Mesothelial cell of epicardium (in vitro differentiated cells): Measurements from ENCODE around the gene ABCB6. TPM values are rescaled to one million over a fixed set of nuclear protein-coding genes. Genes with fewer than 3 reads are reported as not detected.

Experiments used
- DNase-seq, 2 experiments: peaks; one replicate each; pipeline ENCODE4 v3.0.0; 2021; ENCODE audit warnings: low spot score in 2 of 2; ENCODE audit not compliant: unreplicated experiment in 2 of 2
- H3K27ac Mint-ChIP-seq: 2 replicates; pipeline ENCODE4 v1.8.0; 2021; ENCODE audit warnings: mixed read lengths
- H3K27me3 Mint-ChIP-seq: 2 replicates; pipeline ENCODE4 v1.8.0; 2021; ENCODE audit warnings: low read depth, mixed read lengths
- H3K36me3 Mint-ChIP-seq: 2 replicates; pipeline ENCODE4 v1.8.0; 2021; ENCODE audit warnings: mixed read lengths
- H3K4me1 Mint-ChIP-seq: 2 replicates; pipeline ENCODE4 v1.8.0; 2021; ENCODE audit warnings: mixed read lengths
- H3K4me3 Mint-ChIP-seq: 2 replicates; pipeline ENCODE4 v1.8.0; 2021; ENCODE audit warnings: mild to moderate bottlenecking, moderate library complexity, mixed read lengths
- H3K9me3 Mint-ChIP-seq: 2 replicates; pipeline ENCODE4 v1.8.0; 2021; ENCODE audit warnings: mixed read lengths
- CTCF ChIP-seq: fragments of 200-600 bp; sonication (generic); IDR thresholded peaks from one replicate; pipeline ENCODE4 v1.5.0; 2021; ENCODE audit warnings: antibody characterized with exemption; ENCODE audit not compliant: unreplicated experiment
- total RNA-seq: library from RNA; stranded (reverse); gene quantifications from 3 replicates; pipeline ENCODE4 v1.2.1, GENCODE V29; 2021

The ABCB6 gene
- total RNA-seq, 1 donor from 2014 or later = 28.1 TPM

- Mint-ChIP-seq H3K4me1 (peaks cover 18% of the 10 kb centered on the region), H3K4me3 (peak overlapping the region; percentile 84), H3K36me3 (peaks cover 6% of the 10 kb centered on the region)
These were observed 10.6 kb downstream of the ABCB6 start for GRCh38 chr2:219207884-219208740.

GRCh38 chr2:219207134-219207883 is 11.4 kb downstream of the ABCB6 start:
- no peak for DNase-seq
- no peaks in the 10 kb centered on the region for H3K9me3 Mint-ChIP-seq
- H3K36me3 Mint-ChIP-seq = peaks cover 6% of the 10 kb centered on the region
- peaks cover 18% of the 10 kb centered on the region for H3K4me1 Mint-ChIP-seq
- H3K4me3 Mint-ChIP-seq = peak overlapping the region; percentile 84
- H3K27me3 Mint-ChIP-seq = no peaks in the 10 kb centered on the region
- peak overlapping the region; percentile 81 for H3K27ac Mint-ChIP-seq
- no peak for TF ChIP-seq CTCF

More at GRCh38 chr2:219207884-219208740, 10.6 kb downstream of the ABCB6 start:
- no peak for TF ChIP-seq CTCF
- Mint-ChIP-seq H3K27me3 (no peaks in the 10 kb centered on the region), H3K9me3 (no peaks in the 10 kb centered on the region), H3K27ac (peak overlapping the region; percentile 81)
- DNase-seq = no peak

- Mint-ChIP-seq H3K27me3 (no peaks in the 10 kb centered on the region), H3K9me3 (no peaks in the 10 kb centered on the region), H3K4me3 (peak within 1 kb of the TSS; percentile 84), H3K36me3 (peaks cover 2% of the 10 kb centered on the region), H3K4me1 (peaks cover 18% of the 10 kb centered on the region), H3K27ac (peak within 1 kb of the TSS; percentile 97)
- TF ChIP-seq CTCF = no peak
- DNase-seq = peak; percentile 95 to 97
These were observed 12.2 kb downstream of the ABCB6 start, which contains the start of gene ZFAND2B for GRCh38 chr2:219206328-219207133. Gene ZFAND2B, plus strand, starts transcription at chr2:219206782. Its CDS starts 206 bp downstream, at chr2:219206988.

- Mint-ChIP-seq H3K9me3 (no peaks in the 10 kb centered on the region), H3K4me1 (peaks cover 18% of the 10 kb centered on the region), H3K27ac (peak overlapping the region; percentile 97), H3K4me3 (peak overlapping the region; percentile 84), H3K27me3 (no peaks in the 10 kb centered on the region), H3K36me3 (peaks cover 2% of the 10 kb centered on the region)
- DNase-seq = no peak
- TF ChIP-seq CTCF = no peak
These were observed 12.8 kb downstream of the ABCB6 start for GRCh38 chr2:219205981-219206327.

GRCh38 chr2:219205165-219205538 is 13.6 kb downstream of the ABCB6 start:
- no peak for DNase-seq
- no peak for TF ChIP-seq CTCF
- Mint-ChIP-seq H3K27ac (no peak overlapping the region), H3K4me1 (peaks cover 18% of the 10 kb centered on the region), H3K27me3 (no peaks in the 10 kb centered on the region), H3K4me3 (peak overlapping the region; percentile 10), H3K36me3 (peaks cover 2% of the 10 kb centered on the region), H3K9me3 (no peaks in the 10 kb centered on the region)
